GM18499 (cell line): Measurements from ENCODE around the gene ARSB.
A peak's percentile ranks its signal among the peaks of the same experiment; 100 is the strongest.
"Not testable (repeated sequence)": the region's sequence is repeated elsewhere in the genome, so short reads cannot be mapped to it uniquely, and the experiment has no call there.

ENCODE experiments used
- ATAC-seq: cut with Tn5 transposase; IDR thresholded peaks from one replicate; pipeline ENCODE4 v1.9.1; 2021; ENCODE audit warnings: moderate number of reproducible peaks; ENCODE audit not compliant: insufficient read depth, unreplicated experiment

The ARSB gene

DNA sequence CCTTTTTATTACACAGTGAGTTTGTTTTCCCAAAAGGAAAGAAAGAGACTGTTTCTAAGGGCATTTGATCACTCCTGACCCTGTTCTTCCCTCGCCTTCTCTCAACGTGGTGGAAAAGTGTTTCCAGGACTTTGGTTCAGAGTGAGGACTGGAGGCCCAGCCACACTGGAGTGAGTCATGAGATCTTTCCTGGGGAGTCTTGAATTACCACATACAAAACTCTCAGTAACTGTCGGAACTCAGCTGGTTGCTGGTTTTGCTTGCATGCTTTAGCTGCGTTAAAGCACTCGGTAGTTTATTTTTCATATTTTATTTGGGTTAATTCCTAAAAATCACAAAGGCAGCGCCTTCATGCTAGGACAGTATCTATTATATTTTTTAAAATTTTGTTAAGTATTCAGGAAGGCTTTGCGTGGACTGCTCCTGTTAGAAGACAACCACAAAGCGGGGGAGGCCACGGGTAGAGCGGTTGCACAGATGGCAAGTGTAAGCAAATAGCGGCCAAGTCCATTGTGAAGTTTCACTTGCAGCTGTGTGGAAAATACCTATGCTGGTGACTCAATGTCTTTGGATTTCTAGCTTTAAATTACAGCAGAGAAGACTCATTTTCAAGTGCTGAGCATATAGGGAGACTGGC, 77.7 kb downstream of the ARSB start:
- ATAC-seq, result no peak

DNA sequence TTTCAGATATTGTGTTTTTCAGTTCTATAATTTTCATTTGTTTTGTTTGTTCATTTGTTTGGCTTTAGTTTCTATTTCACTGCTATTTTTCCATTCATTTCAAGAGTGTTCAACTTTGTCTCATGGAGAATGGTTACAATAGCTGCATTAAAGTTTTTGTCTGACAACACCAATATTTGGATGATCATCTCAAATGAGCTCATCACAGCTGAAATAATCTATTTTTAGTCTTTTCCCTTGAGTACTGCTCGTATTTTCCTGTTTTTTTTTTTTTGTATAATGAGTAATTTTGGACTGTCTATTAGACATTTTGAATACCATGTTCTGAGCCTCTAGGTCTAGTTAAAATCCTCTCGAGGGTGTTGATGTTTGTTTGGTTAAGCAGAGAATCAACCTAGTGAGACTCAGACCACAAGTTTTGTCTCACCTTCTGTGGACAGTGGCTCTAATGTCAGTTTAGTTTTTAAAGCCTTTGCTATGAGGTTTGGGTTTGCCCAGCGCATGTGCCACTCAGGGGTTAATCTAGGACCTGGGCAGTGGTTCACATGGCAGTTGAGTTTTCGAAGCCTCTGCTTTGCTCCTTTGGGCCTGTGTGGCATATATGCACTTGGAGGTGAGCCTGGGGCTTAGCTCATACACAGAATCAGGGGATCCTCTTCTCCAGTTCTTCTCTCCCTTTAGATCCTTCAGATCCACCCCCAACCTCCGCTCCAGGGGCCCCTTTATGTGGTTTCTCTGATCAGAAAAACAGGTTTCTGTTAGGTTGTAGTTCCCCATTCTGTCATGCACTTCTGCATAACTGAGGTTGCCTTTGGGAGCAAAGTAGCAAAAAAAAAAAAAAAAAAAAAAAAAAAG, 79.8 kb downstream of the ARSB start:
- no peak for ATAC-seq

DNA sequence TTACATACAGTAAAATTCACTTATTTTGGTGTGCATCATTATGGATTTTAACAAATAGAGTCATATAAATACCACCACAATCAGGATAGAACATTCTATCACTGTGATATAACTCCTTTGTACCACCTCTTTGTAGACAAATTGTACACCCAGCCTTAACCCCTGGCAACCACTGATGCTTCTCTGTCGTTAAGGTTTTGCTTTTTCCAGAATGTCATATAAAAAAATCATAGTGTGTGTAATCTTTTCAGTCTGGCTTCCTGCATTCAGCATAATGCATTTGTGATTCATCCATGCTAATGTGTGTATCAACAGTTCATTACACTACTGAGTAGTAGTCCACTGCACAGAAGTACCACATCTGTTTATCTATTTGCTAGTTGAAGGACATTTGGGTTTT, 81.2 kb downstream of the ARSB start:
- ATAC-seq, result no peak

DNA sequence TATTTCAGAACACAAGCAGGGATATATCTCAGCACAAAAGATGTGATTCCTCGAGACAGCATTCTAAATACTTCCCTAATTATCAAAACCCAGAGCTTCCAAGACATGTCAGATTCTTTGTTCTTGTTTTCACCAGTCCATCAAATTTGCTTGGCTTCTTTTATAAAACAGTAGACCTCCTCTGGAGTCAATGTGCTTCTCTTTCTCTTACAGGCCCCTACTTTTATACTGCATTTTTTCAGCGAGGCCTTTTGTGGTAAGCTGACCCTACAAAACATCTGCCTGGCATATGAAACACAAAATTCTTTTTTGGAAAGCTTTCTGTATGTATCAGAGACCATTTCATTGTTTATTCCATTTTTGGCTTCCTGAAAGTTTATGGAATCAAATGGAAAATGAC, 81.8 kb downstream of the ARSB start:
- ATAC-seq, result no peak

DNA sequence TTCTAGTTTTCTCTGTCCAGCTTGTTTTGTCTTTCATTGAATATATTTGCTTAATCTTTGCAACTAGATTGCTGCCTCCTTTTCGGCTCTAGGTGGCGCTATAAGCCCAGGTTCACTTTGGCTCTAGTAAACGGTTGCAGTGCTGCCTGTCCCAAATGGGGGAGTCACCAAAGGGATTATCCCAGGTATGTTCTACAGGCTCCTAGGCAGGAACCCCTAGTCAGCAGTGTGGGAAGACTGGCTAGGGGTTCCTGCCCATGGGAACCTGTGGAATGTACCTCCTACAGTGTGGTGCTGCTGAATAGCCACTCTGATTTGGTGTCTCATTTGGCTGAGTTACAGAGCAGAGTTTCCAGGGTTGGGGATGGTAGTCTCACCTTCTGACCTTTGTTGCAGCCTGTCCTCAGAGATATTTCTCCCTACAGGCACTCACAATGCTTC, 85.2 kb downstream of the ARSB start:
- ATAC-seq, result no peak

DNA sequence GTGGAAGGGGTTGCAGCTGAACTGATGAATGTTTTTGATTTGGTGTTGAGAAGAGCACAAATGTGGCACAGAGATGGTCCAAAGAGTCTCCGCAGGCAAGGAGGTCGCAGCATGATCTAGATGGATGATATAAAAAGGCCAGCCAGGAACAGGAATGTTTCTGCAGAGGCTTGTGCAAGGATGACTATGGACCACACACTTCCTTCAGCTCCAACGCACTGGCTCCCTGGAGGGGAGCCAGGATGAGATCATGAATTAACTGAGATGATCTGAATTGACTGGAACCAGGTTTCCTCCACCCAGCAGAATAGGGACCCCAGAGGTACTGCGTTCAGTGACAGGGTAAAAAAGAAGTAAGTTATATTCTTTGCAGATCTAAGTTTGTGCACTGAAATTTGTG, 89.0 kb downstream of the ARSB start:
- ATAC-seq, result no peak

DNA sequence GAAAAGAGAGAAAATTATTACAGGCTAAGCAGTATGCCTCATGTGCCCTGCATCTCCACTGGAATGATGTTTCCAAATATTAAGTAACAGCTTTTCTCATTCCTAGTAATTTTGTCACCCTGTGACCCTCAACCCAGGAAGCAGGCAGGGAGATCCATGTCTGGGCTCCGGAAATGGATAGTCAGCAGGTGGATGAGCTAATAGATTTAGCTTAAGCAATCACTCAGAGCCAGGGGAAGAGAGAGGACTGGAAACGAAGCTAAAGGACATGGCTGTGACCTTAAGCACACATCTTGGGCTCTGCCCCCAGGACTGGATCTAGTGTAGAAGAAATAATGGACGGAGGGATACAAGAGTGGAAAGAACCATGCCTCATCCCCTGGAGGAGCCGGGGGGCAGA, 89.5 kb downstream of the ARSB start:
- no peak for ATAC-seq

DNA sequence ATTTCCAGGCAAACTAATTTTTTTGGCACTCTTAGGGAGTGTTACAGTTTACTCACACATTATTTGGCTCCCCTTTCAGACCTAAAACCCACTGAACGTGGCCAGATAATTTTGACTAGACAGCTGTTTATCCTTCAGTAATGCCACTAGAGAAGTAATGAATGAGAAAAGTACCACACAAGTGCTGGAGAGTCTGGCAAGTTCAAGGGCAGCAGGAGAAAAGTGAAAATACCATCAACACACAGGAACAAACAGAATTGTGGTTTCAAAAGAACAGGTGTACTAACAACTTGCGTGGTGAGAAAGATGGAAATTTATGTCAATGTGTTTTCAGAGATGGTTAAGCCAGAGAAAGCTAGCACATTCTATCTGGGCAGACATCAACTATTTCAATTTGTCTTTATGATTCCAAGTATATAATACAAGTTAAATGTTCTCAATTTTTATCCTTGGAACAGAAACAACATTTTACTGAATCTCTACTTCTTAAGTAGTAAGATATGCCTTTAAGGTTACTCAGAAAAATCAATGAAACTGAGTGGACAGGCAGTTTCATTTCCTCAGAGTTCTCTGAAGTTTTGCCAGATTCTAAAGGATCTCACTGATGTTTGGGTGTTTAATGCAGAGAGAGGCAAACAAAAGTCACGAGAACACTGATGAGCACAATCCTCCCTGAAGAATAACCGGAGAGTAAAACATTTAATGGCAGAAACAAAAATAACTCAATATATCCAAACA, 91.0 kb downstream of the ARSB start:
- ATAC-seq, result no peak

DNA sequence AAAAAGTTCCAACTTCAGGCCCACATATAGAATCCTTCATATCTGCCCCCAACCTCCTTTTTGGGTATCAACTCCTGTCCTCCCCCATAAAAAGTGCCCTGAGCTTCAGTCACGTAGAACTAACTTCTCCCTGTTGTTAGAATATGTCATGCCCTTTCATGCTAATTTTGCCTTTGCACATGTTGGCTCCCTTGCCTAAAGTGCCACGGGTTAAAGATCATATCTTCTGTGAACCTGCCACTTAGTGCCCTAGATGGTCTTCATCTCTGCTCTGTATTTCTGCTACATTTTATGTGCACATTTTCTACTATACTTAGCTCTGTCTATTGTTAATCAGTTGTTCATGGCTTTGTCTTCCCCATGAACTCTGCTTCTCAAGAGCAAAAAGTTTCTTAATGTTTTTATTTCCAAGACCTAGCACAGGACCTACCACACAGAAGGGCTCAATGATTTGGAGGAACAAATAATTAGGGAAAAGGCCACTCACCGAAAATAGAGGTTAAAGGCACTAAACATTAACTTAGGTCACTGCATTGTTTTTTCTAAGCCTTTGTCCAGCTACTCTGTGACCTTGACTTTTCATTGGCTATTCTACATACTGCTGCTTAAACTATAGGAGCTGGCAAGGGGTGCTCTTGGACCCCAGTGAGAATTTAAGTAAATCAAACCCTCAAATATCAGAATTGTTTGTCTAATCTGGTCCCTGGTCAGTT, 94.3 kb downstream of the ARSB start:
- no peak for ATAC-seq

DNA sequence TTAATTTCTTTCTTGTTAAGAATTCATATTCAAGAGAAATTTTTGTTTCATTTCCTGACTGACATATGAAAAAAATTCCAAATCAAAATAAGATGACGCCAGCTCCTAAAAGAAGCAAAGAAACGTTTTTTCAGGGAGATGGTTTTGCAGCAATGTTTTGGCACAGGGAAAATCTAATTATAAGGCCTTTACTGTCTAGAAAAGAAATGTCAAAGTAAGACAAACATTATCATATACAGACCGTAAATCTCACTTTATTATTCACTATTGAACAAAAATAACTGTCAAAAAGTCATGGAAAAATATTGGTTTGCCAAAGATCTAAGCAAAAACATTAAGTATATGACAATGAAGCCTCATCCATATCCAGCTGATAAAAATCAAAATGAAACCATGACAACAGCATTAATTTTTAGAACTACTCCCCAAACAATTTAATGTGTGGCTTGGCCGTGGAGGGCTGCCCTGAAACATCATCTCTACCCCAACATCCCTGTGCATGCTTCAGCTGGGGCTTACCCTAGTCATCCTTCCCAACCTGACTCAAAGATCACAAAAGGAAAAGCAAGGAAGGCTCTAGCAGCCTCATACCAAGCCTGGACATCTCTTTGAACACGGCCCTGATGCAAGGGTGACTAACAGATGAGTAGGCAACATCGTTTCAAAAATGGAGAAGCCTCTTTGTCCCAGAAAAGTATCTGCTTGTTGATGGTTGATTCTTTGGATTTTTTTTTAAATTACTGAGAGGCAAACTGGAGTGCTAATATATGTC, 95.6 kb downstream of the ARSB start:
- ATAC-seq, result no peak

DNA sequence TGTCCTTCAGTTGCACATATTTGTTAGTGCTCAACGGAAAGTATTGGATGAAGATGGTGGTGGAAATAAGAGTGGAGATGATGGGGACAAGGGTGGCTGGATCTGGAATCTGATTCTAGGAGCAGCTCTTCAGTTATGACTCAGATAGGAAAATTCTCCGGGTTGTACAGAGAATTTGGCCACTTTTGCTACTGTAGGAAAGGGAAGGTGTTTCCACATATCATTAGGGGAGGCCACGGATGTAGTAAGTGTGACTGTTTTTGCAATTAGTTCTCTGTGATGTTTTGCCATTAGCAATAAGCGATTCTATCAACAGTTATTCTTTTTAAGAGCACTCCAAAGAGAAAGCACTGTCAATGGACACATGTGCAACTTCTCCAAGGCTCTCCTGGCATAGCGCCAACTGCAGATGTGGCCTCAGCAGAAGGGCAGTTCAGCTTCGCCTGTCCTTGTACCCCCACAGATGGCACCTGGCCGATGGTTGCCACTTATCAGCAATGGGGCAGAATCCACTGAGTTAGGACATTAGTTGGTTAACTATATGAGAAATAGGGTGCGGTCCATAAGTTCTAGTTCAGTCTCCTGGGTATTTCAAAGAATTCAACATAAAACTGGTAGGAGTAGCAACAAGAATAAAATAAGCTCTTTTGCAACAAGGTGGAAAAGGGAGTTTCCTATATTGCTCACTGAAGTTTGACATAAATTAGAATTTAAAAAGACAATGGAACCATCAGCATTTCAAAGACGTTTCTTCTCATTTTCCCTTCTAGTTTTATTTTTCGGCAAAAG, 96.3 kb downstream of the ARSB start:
- no peak for ATAC-seq

DNA sequence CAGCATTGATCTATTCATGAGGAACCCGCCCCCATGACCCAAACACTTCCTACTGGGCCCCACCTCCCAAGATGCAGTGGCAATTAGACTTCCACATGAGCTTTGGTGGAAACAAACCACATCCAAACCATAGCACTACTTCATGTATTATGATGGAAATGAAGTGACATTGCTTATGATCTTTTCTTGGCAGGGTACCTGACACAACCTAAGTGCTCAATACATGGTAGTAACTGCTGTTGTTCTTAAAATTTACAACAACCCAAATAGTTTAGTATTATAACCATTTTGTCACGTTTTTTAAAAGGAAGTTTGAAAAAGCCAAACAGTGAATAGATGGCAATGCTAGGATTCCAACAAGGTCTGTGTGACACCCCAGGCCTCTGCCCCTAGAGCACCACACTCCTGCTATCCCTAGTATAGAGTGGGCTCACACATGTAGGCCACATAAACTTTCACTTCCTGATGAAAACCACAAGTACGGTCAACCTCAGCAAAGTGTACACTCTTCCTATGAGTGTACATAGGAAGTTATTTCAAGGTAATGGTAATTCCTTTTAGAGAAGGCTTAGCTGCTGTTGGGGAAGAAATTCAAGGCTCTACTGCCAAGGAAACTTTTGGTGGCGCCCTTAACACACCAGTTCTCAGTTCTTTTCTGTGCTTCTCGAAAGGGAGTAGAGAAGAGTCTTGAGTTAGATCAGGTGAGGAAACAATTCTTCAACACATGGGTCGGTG, 97.6 kb downstream of the ARSB start:
- ATAC-seq, result peak; percentile 90

DNA sequence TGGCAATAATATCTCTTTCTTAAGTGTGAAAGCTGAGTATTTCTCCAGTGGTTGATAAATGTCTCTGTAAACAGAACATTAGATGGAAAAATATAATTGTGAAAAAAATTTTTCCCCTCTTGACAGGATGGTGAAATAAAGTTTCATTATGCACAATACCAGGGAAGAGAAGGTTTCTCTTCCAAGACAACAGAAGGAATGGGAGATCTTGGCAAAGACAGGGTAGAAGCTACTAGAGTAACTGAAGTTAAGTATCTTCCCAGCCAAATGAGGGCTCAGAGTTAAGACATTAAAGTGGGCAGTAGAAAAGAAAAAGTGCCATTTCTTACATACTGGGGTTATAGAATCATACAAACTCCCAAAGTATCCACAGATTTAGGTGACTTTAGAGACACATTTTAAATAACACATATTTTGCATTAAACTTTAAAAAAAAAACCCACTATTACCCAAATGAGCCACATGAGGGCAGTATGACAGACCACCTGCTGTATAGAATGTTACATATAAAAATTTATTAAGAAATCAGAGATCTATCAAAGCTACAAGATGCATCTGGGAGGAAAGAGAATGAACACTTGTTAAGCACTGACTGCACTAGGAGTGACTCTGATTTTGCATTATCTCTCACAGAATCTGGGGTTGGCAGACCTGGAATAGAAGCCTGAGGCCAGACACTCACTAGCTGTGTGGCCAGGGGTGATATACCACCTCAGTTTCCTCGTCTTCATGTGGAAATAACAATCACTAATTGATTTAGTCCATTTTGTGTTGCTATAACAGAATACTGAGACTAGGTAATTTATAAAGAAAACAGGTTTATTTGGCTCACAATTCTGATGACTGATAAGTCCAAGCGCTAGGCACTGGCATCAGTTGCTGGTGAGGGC, 98.5 kb downstream of the ARSB start:
- no peak for ATAC-seq

DNA sequence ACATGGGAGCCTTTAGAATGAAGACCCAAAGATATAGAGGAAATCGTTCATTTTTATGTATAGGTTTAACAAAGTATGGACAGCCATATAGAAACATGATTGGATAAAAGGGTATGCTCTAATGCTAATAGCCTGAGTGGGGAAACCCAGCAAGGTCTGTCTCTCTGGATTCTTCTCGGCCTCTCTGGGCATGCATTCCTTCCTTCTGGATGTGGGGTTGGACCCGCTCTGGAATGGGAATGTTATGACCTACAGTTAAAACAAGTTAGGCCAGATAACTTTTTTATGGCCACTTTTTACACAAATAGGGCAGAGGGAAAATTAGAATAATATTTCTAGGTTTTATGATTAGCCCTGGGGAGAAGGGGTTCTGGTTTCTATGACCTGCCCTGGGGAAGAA, 103.2 kb downstream of the ARSB start:
- no peak for ATAC-seq

DNA sequence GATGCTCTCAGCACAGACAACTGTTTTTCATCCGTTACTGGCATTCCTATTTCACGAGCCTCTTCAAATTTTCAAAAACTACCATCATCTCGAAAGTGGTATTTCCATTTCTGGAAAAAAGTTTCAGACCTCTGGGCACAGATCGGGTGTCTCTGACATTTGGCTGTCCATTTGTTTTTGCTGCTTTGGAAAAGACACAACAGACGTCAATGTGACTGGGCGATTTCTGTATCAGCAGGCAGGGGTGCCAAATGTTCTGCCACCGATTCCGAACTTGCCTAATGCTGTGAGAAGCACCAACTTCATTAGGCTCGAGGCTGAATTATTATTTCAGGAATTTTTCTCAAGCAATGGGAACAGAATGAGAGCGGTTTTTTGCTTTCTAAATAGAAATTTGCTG, 105.6 kb downstream of the ARSB start:
- ATAC-seq, result no peak

DNA sequence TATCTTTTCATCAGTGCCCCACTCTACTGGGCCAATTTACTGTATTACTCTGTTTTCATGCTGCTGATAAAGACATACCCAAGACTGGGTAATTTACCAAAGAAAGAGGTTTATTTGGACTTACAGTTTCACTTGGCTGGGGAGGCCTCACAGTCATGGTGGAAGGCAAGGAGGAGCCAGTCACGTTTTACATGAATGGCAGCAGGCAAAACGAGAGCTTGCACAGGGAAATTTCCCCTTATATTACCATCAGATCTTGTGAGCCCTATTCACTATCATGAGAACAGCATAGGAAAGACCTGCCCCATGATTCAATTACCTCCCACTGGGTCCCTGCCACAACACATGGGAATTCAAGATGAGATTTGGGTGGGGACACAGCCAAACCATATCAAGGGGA, 119.0 kb downstream of the ARSB start:
- ATAC-seq, result not testable (repeated sequence)

DNA sequence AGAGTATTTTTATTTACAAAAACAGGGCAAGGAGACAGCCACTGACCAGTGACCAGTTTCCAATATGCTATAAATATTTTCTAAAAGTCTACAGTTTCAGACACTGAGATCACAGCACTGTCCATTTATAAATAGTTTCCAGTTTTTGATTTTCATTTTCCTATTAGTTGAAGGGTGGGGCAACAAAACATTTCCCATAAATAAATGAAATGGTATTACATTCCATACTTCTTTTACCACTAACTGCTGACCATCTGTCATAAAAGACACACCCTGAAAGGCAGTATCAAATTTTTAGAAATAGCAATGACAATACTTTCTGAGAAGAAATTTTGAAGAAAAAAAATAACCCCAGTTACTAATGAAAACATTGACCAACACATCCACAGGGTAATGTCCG, 126.7 kb downstream of the ARSB start:
- no peak for ATAC-seq

DNA sequence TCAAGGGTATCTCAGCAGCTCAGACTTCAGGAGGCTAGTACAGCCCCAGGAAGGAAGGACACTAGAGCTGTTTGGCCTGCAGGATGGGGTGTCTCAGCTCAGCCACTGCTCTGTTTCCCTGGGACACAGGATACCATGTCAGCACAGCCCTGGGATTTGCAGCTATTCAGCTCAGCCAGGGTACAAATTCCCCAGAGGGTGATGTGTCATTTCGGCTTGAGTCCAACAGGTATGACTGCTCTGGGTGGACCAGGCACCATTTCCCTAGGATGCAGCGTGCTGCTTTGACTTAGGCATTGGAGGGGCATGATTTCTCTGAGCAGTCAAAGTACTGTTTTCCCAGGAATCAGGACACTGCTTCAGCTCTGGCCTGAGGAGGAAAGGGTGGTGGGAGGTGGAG, 130.1 kb downstream of the ARSB start:
- ATAC-seq, result no peak
